NCI-H1417 (cell line): ENCODE results near the gene FREM2.

Experiments
- DNase-seq, 3 experiments: peaks; one replicate each; lab custom pipeline; 2025; lab: John Stamatoyannopoulos, UW

The FREM2 gene

DNA sequence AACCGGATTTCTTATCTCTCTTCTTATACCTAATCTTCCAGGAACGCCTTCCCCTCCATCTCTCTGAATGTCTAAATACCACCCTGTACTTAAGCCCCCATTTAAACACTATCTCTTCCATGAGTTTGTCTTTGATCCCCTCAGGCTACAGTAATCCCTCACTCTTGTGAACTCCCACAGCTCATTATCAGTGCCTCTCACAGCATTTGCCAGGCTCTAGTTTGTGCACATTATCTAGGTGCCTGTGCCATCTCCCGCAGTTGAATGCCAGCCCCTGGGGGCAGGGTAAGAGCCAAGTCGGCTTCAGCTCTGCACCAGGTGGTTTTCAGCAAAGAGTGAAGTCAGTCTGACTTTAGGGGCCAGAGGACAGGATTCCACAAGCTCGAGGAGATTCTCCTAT is 71.4 kb downstream of the FREM2 start:
- DNase-seq = peak in 2 of 3 experiments; percentile 1

DNA sequence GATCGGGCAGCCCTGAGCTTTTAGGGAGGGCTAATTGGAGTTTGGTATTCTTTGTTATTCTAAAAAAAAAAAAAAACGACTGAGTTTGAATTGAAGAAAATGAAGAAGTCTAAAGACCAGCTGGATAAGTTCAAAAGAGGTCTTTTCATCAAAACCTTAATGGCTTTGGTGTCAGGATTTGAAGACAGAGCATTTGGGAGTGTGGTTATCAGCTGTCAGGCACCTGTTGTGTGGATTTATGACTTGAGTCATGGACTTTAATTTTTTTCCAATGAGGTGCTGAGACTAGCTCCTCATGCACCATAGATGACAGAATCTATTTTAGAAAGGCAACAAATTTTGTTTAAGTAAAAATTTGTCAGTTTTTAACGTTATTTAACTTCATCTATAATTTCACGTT is 72.5 kb downstream of the FREM2 start:
- peak in 1 of 3 experiments; percentile 11 for DNase-seq

DNA sequence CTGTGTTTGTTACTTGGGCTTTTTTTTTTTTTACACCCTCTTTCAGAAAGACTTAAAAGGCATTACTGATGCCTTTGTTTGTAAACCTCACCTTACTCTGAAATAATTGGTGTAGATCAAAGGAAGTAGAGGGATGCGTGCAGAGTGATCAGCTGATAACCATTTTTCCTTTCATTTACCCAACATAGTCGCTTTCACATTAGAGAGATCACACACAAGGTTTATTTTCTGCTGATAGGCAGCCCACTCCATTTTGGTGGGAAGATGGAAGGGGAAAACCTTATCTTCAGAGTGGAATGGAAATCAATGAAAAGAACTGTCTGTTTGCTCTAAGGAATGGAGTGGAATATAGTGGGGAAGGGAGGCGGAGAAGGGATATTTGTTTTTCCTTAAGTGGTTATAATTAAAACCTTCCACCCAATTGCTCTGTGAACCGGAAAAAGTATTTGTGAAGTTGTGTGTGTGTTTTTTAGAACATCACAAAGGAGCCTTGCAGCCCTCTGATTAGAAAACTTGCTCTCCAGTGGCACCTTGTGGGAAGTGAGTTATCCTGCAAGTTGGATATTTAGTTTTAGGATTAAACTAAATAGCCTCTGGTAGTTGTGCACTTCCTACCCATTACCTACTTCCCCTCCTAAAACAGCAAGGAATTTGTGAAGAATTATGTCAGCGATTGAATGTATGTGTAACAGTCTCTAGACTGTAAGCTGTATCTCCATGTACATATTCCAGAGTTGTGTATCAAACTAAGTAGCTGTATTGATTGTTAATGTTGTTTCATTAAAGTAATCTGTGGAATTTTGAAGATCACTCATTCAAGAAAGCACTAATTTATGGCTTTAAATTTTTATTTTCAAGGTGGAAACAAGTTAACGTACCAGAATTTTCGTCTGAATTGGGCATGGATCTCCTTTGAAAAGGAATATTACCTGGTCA is 76.8 kb downstream of the FREM2 start:
- DNase-seq = peak; percentile 31 to 88 (median 61)

DNA sequence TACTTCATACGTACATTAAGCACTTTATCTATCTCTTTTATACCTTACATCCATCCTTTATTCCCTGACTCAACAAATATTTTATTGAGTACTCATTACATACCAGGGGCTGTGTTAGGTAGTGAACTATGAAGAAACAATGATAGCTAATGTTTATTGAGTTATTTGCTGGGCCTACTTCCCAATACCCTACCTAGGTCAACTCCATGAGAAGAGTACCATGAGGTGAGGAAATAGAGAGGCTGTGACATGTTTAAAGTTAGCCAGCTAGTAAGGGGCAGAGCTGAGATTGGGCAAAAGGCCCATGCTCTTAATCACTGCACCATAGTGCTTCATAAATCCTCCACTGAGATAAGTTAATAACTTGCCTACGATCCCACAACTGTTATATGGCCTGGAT is 79.9 kb downstream of the FREM2 start:
- DNase-seq = no peak

DNA sequence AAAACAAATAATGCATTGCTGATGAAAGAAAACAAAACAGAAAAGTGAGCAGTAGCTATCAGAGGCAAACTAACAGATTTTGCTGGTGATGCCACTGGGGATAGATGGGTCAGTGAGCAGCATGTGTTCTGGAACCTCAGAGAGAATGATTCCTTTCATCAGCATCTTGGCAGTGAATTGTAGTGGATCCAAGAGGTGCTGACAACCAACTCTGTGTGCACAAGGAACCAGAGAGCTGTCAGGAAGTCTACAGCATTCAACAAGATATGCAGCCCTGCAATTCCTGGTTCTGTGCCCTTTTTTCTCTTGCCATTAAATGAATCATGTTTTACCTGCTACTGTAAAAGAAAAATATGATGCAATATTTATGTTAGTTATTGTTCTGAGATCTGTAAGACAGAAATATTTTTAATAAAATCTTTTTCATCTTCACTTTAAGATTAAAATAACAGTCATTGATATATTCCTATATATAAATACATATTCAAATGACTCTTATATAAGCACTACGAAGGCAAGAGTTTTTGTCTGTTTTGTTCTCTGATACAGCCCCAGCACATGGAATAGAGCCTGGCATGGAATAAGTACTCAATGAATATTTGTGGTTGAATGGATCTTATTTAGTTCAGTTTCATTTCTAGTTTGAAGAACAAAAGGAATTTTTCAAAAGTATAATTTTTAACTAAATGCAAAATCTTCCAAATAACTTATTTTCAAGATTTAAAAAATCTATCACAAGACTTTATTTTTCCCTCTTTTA is 80.8 kb downstream of the FREM2 start:
- no peak for DNase-seq

DNA sequence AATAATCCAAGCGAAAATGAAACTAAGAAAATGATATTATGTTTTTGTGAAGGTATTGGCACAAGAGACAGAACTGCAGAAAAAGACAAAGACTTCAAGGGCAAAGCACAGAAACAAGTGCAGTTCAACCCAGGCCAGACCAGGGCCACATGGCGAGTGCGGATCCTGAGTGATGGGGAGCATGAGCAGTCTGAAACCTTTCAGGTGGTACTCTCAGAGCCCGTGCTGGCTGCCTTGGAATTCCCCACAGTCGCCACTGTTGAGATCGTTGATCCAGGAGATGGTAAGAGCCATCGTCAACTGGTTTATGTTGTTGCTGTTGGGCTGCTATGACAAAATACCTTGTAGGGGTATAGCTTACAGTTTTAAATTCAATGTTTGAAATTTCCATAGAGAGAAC is 82.6 kb downstream of the FREM2 start:
- no peak for DNase-seq

DNA sequence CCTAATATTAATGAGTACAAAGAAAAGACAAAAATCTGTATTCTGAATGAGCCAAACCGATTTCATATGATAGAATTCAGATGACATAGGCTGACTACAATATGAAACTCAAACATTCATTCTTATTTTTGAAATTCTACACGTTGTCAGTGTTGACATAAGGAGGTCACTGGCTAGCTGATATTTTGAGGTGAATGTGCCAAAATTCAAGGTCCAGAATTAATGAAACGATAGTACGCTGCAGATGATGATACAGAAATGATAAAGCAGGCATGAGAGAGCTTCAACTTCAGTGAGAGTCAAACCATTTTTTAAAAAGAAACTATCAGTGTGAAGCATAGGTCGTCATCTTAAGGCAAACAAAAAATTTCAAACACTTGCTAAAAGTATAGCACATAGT is 88.2 kb downstream of the FREM2 start:
- no peak for DNase-seq

DNA sequence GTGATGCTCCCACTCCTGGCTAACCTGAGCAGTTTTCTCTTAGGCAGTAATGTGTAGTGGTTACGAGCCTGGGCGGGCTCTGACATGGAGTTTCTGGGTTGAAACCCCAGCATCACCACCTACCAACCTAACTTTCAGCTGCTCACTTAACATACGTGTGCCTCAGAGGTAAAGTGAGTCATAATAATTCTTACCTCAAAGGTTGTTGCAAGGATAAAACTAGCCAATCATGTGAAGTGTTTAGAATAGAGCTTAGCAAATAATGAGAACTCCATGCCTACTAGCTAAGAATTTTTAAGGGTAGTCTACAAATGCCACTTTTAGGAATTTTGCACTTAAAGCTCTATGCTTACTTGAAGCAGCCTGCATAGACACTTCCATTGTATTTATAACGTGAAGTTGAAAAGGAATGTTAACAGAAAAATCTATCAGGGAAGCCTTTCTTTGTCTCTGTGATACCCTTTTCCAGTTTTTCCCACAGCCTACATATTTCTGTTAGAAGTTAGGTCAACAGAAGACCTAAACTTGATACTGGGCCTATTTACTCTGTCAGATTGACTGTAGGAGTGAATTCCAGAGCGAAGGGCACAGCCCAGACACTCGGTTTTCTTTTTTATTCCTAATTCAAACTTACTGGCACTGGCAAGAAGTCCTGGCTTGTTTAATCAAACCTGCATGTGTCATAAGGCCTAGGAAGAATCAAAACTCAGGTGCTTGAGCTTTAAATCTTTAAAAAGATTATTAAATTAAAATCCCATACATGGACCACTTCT is 90.7 kb downstream of the FREM2 start:
- no peak for DNase-seq

DNA sequence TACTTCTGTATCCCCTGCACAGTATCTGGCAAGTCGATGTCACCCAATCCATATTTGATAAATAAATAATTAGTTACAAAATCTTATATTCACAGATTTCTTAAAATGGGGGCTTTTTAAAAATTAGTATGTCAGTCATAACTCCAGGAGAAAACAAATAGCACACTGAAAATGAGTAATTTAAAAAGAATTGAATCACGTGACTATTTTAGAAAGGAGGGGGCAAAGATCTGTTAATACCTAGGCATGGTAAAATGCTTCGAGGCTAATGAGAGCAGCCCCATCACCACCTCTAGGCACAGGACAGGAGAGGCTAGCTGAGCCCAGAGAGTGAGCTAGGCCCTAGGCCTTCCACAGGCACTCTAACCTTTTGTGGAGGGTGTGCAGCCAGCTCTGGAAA is 94.7 kb downstream of the FREM2 start:
- no peak for DNase-seq

DNA sequence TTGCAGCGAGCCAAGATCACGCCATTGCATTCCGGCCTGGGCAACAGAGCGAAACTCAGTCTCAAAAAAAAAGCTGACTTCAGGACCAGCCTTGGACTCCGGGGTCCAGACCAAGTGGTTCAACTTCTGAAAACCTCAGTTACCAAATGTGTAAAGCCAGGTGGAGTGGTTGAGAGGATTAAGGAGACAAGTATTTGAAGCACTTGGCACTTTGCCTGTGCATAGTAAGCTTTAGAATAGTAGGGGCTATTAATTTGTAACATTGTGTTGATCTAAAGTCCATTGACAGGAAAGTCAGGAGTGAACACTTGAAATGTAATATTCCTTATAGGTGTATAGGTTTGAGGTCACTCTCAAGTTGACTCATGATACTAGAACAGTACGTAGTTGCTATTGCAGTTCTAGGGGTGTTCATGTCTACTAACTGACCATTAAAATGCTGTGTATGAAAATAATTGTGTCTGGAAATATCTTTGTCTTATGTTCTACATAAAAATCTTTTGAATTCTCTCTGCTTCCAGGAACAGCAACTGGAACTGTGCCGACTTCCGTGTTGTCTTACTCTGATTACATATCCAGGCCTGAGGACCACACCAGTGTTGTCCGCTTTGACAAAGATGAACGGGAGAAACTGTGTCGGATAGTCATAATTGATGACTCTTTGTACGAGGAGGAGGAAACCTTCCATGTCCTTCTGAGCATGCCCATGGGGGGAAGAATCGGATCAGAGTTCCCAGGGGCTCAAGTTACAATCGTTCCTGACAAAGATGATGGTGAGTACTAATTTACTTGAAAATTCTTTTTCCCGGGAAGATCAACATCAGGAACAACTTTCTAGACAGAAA is 97.4 kb downstream of the FREM2 start:
- no peak for DNase-seq

DNA sequence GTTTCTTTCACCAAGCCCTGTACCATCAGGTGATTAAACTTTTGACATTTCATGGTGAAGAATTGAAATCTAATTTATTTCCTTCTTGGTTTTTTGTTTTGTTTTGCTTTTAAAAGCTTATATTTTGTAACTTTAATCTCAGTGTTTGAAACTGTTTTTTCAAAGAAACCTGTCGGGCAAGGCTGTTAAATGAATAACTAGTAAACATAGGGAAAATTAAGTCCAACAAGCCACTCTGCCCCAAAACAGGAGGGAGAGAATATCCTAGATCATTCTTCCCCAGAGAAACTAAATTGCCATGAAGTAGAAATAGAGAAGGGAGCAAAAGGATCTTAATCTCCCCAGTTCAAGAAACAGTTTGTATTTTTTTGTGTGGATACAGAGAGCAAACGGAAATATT is 98.2 kb downstream of the FREM2 start:
- no peak for DNase-seq

DNA sequence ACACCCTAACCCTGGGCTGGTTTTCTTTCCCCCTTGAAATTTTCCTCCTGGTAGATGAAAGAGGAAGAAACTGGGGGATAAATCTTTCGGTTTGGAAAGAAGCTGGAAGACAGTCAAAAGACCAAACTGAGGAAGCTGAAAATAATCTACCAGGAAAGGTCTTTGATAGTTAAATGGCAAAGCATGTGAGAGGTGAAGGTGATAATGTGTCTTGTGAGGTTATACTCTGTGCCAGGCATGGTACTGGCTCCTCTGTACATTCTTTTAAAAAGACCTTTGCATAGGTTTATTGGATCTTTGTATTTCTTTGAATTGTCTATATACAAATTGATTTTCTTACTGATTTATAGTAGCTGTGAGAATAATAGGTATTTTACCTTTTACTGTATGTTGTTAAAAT is 98.6 kb downstream of the FREM2 start:
- DNase-seq = no peak

DNA sequence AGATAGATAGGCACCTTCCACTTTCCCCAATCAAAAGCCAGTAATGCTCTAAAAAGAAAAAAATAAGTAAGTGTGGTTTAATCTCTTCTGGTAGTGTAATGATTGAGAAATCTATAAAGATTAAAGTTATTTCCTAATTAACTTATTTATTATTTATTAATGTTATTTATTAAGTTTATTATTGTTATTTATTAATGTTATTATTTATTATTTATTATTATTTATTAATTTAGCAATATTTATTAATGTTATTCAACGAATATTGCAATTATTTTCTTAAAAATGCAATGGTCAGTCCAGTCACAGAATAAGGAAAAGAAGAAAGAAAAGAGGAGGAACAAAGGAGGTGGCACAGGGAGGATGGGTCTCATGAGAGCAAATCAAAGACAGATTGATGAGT is 100.7 kb downstream of the FREM2 start:
- DNase-seq = no peak

DNA sequence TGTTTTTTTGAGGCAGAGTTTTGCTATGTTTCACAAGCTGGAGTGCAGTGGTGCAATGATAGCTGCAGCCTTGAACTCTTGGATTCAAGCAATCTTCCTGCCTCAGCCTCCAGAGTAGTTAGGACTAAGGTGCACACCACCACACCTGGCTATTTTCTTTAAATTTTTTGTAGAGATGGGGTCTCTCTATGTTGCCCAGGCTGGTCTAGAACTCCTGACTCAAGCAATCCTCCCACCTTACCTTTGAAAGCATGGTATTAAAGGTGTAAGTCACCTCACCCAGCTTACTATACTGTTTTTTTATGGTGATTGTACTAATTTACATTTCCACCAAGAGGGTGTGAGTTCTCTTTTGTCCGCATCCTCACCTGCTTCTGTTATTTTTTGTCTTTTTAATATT is 110.0 kb downstream of the FREM2 start:
- DNase-seq = no peak

DNA sequence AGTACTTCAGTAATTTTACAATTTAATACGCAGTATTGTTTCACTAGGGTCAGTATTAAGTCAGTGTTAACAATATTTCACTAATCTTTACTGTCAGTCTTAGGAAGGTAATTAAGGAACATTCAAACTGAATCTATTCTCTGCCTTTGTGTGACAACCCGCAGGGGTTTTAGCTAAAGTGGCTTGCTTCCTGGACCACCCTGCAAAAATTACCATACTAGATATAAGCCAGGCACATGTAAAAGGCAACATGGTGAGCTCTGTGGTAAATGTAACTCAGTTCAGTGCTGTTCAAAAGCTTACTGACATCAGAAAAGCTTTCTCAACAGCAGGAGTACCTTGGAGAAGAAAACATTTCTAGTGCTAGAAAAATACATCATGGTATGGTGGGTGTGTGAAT is 116.7 kb downstream of the FREM2 start:
- peak in 1 of 3 experiments; percentile 33 for DNase-seq

DNA sequence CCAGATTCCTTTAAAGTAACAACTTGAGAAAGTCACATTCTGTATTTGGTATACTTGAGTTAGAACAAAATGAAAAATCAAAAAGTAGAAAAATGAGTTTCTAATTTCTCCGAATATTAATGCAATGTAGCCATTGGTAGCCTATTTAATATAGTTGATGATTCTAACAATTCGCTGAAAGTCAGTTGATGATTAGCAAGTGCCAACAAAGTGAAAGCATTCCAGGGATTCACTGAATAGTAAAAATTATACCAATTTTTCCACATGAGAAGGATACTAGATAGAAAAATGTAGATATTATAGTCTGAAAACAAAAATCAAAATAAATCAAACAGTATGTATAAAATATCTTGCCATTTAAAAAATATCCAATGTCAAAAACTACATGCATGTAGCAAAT is 117.2 kb downstream of the FREM2 start:
- DNase-seq = no peak

DNA sequence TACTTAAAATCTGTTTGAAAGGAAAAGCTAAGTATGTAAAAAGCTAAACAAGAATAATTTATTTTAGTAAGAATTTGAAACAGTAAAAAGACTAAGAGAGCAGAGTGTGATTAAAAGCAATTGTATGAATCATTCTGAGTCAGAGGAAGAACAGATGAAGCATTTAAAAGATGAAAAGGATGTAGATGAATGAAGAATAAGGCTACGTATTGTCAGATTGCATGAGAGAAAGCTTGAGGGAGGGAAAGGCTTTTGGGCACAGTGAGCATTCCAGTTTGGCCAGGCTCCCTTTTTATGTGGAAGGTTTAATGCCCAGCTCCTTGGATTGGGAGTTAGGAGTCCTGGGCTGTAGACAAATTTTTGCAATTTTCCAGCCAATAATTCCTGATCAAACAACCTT is 117.7 kb downstream of the FREM2 start:
- no peak for DNase-seq

DNA sequence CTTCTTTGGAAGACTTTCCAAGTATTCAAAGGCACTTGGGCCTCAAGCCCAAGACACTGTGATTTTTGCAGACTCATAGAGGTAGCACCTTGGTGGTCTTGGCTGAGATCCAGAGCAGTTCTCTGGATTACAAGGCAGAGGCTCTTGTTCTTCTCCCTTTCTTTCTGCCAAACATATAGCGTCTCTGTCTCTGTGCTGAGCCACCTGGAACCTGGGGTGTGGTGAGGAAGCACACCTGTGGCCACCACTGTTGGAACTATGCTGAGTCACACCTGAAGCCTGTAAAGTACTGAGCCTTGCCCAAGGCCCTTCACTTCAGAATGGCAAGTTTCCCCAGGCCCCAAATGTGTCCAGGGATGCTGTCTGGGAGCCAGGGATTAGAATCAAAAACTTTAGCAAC is 127.5 kb downstream of the FREM2 start:
- DNase-seq = no peak

DNA sequence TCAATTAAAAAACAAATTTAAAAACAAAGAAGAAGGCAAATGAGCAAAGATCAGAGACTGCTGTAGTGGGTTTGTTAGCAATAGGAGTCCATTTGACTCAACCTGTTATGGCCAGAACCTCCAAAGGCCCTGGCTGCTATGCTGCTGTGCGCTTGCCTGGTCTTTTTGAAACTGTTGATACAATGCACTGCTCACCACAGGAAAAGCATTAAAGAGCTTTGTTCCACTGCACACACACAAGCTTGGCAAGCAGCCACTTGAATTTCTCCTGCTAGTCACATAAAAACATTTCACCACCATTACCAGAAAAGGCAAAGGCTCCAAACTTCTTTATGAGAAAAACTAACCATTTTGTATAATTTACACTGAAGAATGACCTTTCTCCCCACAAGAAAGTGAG is 132.2 kb downstream of the FREM2 start:
- DNase-seq = peak; percentile 13 to 68 (median 26)

DNA sequence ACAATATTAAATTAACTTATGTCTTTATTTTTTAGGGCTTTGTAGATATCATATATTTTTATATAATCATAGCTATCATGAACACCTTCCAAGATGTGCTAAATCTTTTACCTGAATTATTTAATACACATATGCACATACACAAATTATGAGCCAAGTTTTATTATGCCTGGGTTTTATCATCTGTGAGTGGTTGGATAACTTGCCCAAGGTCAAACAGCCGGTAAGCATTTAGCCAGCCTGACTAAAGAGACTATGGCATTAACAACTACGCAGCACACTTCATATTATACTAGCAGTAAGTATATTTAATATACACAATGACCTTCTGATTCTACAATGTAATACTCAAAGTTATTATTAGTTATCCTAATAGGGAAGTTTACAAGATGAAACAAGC is 132.7 kb downstream of the FREM2 start:
- no peak for DNase-seq

DNA sequence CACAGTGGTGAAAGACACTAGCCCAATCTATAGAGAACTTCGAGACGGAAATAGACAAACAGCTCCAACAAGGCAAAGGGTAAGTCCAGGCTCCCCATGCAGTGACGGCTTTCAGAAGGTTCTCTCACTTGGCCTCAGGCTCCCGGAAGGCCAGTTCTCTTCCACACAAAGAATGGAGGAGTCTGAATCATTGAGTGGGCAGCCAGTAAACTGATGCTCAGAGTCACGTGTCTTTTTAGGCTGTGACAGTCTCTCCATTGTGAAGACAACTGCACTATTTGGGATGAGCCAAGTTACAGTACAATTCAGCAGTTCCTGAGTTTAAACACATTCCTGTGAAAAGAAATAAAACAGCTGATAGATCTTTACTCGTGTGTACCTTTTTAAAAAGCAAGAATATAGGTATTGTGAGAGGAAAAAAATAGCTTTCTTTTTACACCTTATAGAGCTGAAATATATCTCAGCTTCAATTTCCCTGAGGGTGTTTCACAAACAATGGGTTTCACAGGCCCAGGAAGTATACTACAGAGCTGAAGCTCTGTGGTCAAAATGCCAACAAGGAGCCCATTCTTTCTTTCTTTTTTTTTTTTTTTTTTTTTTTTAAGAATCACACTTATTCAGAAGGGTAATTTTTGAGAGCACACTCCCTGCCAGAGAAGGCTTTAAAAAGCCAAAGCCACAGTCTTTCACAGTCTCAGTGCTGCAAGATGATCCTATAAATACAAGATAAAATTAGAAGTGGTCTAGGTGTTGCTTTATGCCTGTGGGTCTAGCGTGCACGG is 135.1 kb downstream of the FREM2 start:
- no peak for DNase-seq
